ENCODE measurements around the gene EGFL6.
"Not testable (repeated sequence)": the region's sequence is repeated elsewhere in the genome, so short reads cannot be mapped to it uniquely, and the experiment has no call there.

EGFL6 gene

DNA sequence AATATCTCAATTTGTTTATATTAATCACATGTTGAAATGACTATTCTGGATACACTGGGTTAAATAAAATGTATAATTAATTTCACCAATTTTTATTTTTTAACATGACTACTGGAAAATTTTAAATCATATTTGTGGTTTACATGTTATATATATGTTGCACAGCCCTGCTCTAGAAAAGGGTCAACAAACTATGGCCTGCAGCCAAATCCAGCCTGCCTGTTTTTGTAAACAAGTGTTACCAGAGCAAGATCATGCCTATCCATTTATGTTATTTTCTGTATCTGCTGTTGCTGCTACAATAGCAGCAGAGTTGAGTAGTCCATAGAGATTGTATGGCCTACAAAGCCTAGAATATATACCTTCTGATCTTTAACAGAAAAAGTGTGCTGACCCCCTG is 84.7 kb downstream of the EGFL6 start:
- DNase-seq, result no peak

DNA sequence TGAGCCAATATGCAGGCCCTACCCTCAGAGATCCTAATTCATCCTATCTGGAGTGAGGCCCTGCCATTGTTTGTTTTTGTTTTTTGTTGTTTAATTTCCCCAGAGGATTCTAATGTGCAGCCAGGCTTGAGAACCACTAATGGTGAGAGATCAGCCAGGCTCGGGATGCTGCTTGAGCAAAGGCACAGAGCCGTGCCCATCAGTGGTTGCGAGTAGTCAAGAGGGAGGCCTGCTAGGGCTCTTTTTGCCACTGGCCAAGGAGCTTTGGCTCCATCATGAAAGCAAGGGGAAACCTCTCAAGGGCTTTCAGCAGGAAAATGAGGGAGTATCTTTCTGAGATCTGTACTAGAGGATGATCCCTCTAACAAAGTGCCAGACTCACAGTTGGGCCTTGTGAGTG is 86.3 kb downstream of the EGFL6 start:
- DNase-seq, result no peak

DNA sequence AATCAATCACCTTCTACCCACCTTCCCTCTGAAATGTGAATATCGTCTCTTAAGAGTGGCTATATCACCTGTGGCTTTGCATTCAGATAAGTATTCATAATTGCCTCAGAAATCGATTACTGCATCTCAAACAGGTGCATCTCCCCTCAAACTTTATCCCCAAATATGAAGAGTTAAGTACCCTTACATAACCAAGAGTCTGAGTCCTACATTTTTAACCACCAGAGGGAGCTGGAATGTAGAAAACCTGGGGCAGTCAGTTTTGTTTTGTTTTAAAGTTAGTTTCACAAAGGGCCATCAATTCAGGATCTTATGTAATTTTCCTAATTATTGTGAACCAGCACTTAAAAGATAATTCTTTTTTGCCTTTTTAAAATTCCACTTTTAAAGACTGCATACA is 89.2 kb downstream of the EGFL6 start:
- DNase-seq, result no peak

DNA sequence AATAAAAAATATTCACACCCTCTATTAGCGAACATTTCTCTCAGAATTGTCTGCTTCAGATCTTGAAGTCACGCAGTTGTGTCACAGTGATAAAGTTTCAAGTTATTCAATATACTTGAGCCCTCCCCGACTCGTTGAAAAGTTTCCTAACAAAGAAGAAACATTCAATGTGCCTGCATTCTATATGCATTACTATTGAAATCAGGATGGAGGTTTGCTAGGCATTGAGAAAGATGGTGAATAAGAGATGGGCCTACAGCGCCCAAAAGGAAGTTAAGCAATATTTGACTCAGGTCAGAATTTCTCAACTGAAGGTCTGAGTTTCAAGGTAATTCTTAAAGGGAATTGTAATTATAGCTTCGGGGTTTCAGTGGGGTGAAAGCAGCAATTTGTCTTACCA is 89.7 kb downstream of the EGFL6 start:
- no peak for DNase-seq

DNA sequence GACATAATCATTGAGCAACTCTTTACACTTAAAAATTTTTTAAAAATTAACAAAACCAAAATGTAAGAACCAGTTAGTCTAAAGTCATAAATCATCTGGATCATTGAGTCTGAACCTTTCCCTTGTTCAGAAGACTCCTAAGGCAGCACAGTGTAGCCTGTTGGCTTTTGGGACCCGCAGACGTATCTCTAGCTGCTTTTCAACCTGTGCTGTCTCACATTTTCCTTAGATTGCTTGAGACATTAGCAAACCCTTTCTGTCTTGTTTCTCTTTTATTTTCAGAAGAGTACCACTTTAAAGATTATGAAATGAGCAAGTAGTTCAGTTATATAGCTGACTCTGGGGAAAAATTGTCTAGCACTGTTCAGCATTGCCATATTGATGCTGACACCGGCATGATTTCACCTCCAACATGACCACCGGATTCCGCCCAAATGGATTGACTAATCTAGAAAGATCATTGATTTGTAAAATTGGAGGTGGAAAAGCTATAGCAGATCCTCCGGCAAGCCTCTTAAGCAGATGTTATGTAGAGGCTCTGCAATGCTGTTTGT is 92.4 kb downstream of the EGFL6 start:
- no peak for DNase-seq

DNA sequence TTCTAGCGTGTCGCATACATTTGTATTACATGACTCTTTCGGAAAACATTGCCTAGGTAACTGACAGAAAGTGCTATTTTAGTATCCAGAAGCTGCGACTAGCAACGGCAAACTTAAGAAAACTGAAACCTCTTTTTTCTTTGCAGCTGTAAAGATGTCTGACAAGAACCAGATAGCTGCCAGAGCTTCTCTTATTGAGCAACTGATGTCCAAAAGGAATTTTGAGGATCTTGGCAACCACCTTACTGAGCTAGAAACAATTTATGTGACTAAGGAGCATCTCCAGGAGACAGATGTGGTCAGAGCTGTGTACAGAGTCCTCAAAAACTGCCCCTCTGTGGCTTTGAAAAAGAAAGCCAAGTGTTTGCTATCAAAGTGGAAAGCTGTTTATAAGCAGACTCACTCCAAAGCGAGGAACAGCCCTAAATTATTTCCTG is 93.0 kb downstream of the EGFL6 start:
- no peak for DNase-seq

DNA sequence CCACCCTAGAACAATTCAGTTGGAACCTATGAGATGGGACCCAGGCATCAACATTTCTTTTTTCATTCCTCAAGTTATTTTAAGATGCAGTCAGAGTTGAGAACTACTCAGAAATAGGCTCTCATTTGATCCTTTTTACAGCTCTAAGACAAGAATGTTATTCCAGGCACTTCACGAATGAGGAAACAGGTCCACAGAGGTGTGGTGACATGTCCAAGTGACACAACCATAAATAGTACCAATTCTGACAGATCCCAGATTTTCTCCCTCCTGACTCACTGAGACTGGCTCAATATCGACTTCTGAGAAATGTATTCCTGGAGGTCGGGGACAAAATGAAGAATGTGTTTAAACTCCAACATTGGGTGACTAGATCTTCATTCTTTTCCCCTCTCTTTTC is 94.6 kb downstream of the EGFL6 start:
- no peak for DNase-seq

DNA sequence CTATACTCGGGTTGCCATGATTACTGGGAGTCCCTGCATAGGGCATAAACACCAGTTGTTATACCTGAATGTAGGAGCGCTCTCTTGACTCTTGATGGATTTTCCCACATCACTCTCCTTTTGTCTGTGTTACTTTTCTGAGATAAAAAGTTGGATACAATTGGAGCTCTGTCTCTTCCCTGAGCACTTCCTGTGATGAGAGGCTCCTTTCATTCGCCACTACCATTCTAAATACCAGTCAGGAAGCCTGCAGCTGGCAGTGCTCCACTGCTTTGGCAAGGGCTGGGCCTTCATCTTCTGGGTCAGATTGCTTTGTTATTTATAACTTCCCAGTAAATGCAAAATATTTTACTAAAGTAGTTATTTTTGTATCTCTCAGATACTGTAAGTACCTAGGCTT is 97.4 kb downstream of the EGFL6 start:
- DNase-seq, result no peak

DNA sequence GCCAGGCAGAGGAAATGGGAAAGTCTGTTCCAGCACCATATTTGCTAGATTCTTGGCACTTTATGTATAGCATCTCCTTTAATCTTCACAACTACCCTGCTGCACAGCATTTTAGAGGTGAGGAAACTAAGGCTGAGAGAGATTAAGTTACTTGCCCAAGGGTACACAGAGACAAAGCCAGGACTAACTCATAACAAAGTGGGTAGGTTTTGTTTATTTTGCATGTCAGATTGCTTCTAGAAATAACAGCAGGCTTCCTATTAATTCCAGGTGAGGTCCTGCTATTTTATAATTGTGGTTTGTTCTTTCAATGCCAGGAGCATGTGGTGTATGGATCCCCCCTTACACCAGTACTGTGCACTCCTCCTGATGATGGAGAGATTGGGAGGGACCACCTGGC is 98.5 kb downstream of the EGFL6 start:
- no peak for DNase-seq

DNA sequence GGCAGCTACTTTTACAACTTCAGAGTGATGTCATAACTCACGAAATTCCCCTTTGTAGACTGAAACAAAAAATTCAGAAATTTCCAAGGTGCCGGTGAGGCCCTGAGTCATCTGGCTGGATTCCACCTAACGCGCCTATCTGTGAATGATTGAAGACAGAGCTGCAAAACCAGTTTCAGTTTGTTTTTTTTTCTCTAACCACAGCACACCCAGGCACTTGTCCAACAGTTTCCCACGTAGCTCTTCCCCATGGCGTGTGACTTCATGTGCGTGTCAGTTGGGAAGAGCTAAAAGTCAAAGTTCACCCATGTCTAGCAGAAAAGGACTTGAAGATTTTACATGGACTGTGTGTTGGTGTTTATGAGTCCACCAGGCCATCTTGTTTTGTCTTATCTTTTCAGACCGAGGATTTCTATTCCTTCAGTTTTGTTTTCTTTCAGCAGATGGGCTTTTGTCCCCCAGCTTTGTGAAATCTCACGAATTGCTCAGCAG is 99.9 kb downstream of the EGFL6 start:
- DNase-seq, result peak; percentile 53

DNA sequence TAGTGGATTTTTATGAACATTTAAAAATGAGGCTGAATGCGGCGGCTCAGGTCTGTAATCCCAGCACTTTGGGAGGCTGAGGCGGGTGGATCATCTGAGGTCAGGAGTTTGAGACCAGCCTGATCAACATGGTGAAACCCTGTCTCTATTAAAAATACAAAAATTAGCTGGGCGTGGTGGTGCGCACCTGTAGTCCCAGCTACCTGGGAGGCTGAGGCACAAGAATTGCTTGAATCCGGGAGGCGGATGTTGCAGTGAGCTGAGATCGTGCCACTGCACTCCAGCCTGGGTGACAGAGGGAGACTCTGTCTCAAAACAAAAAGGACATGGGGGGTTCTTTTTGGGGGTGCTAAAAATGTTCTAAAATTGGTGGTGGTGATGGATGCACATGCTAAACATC is 100.4 kb downstream of the EGFL6 start:
- not testable (repeated sequence) for DNase-seq

DNA sequence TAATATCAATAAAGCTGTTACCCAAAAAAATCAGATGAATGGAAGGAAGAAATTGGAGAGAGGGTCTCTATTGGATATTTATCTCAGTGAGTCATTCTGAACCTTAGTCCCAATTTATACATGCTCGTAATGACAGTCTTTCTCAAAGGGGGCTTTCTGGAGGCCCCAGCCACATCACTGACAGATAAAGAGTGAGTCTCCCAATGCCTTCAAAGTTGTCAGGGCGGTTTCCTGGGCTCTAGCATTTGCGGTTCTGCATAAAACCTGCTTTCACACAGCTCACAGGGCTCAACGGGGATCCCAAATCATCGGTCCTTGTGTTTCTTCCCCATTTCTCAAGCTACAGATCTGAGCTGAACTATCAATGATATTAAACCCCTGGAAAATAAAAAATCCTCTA is 100.8 kb downstream of the EGFL6 start:
- DNase-seq, result no peak

DNA sequence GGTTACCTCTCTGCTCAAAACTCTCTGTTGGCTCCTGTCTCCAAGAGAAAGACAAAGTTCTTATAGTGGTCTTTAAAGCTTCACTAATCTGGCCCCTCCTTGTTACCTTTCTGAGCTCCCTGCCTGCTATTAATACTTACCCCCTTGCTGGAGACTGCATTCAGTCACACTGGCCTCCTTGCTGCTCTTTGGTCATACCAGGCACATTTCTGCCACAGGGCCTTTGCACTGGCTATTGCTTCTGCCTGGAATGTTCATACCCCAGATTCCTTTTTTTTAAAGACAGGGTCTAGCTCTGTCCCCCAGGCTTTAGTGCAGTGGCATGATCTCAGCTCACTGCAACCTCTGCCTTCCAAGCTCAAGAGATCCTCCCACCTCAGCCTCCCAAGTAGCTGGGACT is 103.6 kb downstream of the EGFL6 start:
- no peak for DNase-seq

DNA sequence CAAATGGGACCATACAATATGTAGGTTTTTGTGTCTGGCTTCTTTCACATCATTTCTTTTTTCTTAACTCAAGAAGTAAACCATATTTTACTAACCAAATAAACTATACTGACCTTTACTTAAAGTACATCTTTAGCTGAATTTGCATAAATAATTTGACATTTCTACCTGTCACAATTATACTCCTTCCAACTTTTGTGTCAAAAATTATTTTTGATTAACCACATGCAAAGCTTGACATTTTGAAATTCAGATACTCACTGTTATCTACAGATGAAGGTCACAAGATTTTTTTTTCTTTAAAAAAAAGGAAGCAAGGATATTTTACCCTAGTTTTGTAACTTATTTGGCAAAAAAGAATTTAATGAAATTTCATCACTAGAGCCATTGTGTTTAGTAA is 107.5 kb downstream of the EGFL6 start:
- DNase-seq, result no peak

DNA sequence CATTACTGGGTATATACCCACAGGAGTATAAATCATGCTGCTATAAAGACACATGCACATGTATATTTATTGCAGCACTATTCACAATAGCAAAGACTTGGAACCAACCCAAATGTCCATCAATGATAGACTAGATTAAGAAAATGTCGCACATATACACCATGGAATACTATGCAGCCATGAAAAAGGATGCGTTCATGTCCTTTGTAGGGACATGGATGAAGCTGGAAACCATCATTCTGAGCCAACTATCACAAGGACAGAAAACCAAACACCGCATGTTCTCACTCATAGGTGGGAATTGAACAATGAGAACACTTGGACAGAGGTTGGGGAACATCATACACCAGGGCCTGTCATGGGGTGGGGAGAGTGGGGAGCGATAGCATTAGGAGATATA is 110.3 kb downstream of the EGFL6 start:
- DNase-seq, result not testable (repeated sequence)

DNA sequence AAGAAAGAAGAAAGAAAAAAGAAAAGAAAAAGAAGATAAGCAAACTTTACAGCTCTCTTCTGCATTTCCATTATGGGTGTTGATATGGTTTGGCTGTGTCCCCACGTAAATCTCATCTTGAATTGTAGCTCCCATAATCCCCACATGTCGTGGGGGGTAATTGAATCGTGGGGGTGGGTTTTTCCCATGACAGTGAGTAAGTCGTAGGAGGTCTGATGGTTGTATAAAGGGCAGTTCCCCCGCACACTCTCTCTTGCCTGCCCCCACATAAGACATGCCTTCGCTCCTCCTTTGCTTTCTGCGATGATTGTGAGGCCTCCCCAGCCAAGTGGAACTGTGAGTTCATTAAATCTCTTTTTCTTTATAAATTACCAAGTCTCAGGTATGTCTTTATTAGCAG is 112.2 kb downstream of the EGFL6 start:
- no peak for DNase-seq

Data from stimulated activated CD4-positive, alpha-beta T cell treated with anti-CD3 and anti-CD28 coated beads, Interleukin-4, amount 100 ng/mL, for 1 hour (primary cell).